Urinary bladder (tissue), 4 donors: ENCODE results near the gene KIF27. TPM values are rescaled to one million over a fixed set of nuclear protein-coding genes. Genes with fewer than 3 reads are reported as not detected.
"Not testable (repeated sequence)": the region's sequence is repeated elsewhere in the genome, so short reads cannot be mapped to it uniquely, and the experiment has no call there.

ENCODE experiments used
- DNase-seq: peaks from one replicate; pipeline ENCODE4 v3.0.0-alpha.2; 2015; ENCODE audit errors: extremely low spot score
- H3K27ac ChIP-seq: one replicate; pipeline ENCODE4 v1.5.1; 2013; ENCODE audit warnings: low read depth, mild to moderate bottlenecking, moderate library complexity
- H3K36me3 ChIP-seq: one replicate; pipeline ENCODE4 v1.6.1; 2013; ENCODE audit warnings: mild to moderate bottlenecking, moderate library complexity; ENCODE audit not compliant: insufficient read depth
- H3K4me1 ChIP-seq: one replicate; pipeline ENCODE4 v1.6.1; 2013; ENCODE audit warnings: mild to moderate bottlenecking, moderate library complexity; ENCODE audit not compliant: insufficient read depth
- H3K4me3 ChIP-seq: one replicate; pipeline ENCODE4 v1.5.1; 2013; ENCODE audit warnings: low read depth, low read length
- WGBS: extraction: QIAGEN DNeasy Blood & Tissue Kit; methylation state at CpG from one replicate; pipeline ENCODE4 v1.1.7; 2013; 5-methylcytosine and 5-hydroxymethylcytosine counted together
- polyA plus RNA-seq: library from polyadenylated mRNA; stranded (reverse); fragments of 200-250 nt; gene quantifications from one replicate; pipeline ENCODE4 v1.2.3, GENCODE V29; 2013
- total RNA-seq: library from RNA; depleted of rRNA; stranded (reverse); fragments of >200 nt; gene quantifications from one replicate; pipeline ENCODE4 v1.2.3, GENCODE V29; 2014
- donor health status: healthy with polysubstance abuse.
- donor health status: healthy.

The KIF27 gene
- total and polyA plus RNA-seq, 2 donors = 1.8 to 18.9 TPM

DNA sequence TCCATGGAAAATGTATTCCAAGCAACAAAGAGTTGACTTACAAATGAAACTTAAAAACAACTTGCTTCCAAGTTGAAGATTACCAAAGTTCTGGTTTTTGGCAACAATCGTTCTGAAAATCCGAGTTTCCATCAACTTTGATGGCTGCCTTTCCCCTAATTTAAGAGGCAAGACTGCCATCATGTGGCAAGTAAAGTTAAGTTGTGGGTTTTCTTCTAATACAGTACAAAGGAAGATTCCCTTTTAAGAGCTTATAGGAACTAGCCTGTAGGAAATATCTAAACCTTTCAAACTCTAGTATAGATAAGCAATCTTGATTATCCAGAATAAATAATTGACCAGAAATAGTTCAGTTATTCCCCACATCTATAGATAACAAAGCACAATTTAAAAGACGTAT, 9.0 kb downstream of the KIF27 start:
- H3K4me1 ChIP-seq, H3K27ac ChIP-seq, DNase-seq, H3K4me3 ChIP-seq, H3K36me3 ChIP-seq: not testable (repeated sequence)
- 28% methylated on average over 3 of the region's 3 CpGs for WGBS

DNA sequence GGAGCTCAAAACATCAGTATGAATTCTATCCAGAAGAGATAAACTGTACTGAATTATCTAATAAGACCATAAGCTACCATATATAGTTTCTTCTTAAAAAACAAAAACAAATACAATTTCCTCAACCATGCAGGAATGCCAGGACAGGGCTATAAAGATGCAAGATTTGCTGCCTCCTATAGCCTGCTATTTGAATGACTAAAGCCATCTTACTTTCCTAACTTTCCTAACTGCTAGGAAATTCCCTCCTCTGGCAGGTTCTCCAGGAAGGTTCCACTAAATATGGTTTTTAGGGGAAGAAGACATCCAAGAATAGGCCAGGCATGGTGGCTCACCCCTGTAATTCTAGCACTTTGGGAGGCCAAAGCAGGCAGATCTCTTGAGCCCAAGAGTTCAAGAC, 15.1 kb downstream of the KIF27 start:
- H3K36me3 ChIP-seq = no peaks in the 10 kb centered on the region
- no peak overlapping the region for H3K4me3 ChIP-seq
- no peaks in the 10 kb centered on the region for H3K4me1 ChIP-seq
- H3K27ac ChIP-seq = no peak overlapping the region
- DNase-seq = no peak

DNA sequence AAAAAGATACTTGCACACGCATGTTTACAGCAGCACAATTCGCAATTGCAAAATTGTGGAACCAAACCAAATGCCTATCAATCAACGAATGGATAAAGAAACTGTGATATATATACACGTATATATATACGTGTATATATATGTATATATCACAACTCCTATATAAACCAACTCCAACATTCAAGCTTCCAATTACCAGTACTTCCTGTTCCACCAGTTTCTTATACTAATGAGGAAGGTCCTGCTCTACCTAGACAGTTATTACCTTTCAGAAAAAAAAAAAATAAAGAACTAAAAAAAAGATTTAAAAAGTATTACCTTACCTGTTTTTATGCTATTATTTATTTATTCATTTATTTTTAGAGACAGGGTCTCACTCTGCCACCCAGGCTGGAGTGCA, 20.6 kb downstream of the KIF27 start:
- H3K4me1 ChIP-seq, H3K27ac ChIP-seq, H3K36me3 ChIP-seq, DNase-seq, H3K4me3 ChIP-seq: not testable (repeated sequence)
- 89% methylated on average over 5 of the region's 5 CpGs for WGBS

DNA sequence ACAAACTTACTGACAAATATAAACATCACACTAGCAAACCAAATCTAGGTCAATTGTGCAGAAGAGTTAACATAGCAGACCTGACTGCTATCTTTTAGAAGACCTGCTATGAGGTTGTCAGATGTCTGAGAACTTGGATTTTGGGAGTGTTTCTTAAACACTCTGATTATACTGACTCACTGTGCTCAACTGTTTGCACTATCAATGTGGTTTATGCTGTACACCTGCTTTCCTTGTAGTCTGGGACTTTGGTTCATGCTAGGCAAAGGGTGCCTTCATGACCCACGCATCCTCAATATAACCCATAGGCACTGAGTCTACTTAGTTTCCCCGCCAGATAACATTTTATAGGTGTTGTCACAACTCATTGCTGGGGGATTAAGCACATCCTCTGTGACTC, 26.9 kb downstream of the KIF27 start:
- not testable (repeated sequence) for H3K27ac ChIP-seq, H3K36me3 ChIP-seq, DNase-seq, H3K4me3 ChIP-seq, H3K4me1 ChIP-seq
- 75% methylated on average over 2 of the region's 2 CpGs for WGBS

DNA sequence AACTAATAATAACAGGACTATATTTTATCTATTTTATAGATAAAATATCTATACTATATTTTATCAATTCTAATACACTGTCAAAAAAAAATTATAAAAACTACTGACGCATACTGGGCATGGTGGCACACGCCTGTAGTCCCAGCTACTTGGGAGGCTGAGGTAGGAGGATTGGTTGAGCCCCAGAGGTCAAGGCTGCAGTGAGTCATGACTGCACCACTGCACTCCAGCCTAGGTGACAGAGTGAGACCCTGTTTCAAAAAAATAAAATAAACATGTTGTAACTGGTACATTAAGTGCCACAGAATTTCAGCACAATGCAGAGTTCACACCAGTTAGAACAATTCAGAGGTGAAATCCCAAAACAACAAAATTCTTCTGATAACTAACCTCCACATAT, 34.7 kb downstream of the KIF27 start:
- WGBS = 94% methylated on average over 2 of the region's 2 CpGs
- H3K27ac ChIP-seq, H3K4me3 ChIP-seq, H3K4me1 ChIP-seq, DNase-seq, H3K36me3 ChIP-seq: not testable (repeated sequence)

DNA sequence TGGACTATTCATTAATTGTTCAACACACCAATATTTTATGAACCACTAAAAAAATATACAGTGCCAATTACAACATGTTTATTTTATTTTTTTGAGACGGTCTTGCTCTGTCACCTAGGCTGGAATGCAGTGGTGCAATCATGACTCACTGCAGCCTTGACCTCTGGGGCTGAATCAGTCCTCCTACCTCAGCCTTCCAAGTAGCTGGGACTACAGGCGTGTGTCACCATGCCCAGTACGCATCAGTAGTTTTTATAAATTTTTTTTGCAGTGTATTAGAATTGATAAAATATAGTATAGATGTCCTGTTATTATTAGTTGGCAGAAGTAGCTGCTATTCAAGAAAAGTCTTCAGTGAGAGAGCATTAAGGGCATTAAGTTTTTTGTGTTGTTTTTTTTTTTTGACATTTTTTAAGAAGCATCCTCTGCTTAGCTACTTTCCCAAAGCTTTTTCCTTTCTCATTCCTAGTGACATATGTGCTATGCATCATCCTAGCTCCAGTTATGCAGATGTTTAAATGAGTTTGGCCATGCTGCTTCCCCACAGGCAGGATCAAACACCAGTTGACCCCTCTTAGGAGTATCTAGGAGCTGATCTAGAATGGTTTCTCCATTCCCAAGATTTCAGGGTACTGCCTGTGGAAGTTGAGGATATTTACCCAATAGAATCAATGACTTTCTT, 35.5 kb downstream of the KIF27 start:
- not testable (repeated sequence) for H3K27ac ChIP-seq, DNase-seq, H3K4me1 ChIP-seq, H3K4me3 ChIP-seq, H3K36me3 ChIP-seq
- 79% methylated on average over 3 of the region's 3 CpGs for WGBS

DNA sequence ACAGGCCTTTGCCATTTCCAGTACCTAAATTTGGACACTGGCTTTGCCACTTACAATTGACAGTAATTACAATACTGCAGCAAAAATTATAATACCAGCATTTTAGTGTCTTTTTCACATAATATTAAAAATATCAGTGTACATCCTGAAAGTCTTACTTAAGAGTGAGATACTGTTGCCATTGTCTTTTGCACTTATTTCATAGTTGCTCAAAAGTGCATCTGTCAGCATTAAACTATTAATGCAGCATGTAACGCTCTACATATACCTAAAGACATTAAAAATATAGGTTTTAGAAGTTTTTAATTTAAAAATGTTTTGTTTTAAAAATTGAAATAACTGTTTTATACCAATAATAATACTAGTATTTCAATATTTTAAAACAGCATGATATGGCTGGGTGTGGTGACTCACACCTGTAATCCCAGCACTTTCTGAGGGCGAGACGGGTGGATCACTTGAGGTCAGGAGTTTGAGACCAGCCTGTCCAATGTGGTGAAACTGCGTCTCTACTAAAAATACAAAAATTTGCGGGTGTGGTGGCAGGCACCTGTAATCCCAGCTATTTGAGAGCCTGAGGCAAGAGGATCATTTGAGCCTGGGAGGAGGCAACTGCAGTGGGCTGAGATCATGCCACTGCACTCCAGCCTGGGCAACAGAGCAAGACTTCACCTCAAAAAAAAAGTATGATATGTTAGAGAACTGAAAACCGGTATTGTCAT, 39.4 kb downstream of the KIF27 start:
- H3K4me3 ChIP-seq, H3K4me1 ChIP-seq, DNase-seq, H3K27ac ChIP-seq, H3K36me3 ChIP-seq: not testable (repeated sequence)
- WGBS = 95% methylated on average over 6 of the region's 6 CpGs

DNA sequence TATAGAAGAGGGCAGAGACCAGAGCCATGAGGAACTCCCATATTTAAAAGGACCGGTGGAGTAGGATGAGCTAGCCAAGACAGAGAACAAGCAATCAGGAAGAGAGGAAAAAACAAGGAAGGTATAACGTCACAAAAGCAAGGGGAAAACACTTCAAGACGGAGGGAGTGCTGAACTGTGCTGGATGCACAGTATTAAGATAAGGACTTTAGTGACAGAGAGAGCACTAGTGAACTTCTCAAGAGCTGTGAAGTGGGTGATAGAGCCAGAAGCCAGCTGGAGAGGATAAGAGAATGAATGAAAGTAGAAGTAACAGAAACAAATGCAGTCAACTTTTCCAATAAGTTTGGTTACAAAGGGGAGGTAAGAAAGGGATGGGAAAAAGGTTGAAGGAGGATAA, 45.7 kb downstream of the KIF27 start:
- H3K4me3 ChIP-seq, H3K36me3 ChIP-seq, DNase-seq, H3K4me1 ChIP-seq, H3K27ac ChIP-seq: not testable (repeated sequence)
- WGBS = 77% methylated on average over 3 of the region's 3 CpGs

DNA sequence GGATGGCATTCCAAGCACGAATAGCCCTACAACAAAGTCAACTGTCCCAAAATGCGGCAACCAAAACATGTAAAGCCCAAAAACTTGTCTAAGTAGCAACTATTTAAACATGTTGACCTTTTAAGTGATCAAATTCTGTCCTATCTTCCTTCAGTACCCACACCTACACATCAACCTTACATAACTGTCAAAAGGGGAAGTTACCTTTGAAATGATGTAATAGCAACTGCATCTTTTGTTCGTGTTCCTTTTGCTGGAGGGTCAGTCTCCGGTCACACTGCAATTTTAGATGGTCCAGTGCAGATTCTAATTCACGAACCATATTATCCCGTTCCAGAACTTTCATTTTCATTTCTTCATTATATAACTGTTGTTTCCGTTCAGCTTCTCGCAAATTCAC, 71.3 kb downstream of the KIF27 start:
- not testable (repeated sequence) for DNase-seq, H3K27ac ChIP-seq

DNA sequence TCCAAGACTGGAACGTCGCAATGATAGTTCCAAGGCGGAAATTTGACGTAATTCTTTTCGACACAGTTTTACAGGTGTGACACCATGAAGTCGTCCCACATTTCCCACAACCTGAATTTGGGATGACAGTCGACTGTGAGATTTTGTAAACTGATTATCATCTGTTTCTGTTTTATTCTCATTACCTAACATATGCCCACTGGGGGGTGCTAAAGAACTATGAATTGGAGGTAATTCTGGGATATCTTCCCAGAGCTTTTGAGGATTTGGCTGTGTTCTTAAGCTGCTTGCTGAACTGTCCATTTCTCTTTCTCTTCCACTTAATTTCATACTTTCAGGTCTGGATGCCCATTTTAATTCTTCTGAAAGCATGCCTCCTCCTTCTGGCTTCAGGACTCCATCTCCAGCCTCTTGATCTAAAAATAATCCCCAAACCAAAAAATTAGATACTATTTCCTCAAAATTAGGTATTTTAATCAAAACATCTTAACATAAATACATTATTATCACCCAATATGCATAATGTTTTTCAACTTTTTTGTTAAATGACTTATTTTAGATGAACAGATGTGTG, 84.1 kb downstream of the KIF27 start:
- H3K4me1 ChIP-seq, H3K27ac ChIP-seq, H3K4me3 ChIP-seq, H3K36me3 ChIP-seq, DNase-seq: not testable (repeated sequence)
- WGBS = 68% methylated on average over 7 of the region's 7 CpGs

More for the DNA sequence above, 71.3 kb downstream of the KIF27 start:
- not testable (repeated sequence) for H3K4me1 ChIP-seq, H3K36me3 ChIP-seq, H3K4me3 ChIP-seq
- 96% methylated on average over 8 of the region's 8 CpGs for WGBS

DNA sequence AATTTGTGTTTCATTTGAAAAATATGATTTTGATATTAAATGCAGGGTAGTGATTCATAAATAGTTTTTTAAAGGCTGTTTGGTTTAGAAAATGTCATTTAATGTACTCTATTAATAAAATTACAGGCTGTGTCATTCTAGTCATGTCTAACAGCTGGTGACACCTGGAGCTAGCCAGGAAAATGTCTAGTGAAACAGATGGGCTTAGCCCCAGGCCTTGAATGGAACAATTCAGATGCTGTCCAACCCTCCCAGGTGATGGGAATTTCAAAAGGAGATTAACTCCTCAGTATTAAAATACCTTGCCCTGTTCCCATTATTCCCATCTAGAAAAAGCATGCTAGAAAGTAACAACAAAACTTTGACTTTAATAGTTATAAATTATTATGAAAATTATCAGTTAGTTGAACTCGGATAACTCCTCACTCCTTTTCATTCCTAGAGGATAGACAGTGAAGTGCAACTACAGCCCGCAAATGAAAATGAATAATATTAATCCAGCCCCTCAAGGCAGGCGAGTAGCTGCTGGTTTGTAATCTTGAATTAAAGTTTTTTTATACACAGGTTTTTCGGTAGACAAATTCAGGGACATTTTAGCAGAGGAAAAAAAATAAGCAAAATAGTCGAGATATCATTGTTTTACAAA, 90.7 kb downstream of the KIF27 start:
- H3K36me3 ChIP-seq, H3K27ac ChIP-seq, H3K4me3 ChIP-seq, H3K4me1 ChIP-seq, DNase-seq: not testable (repeated sequence)
- WGBS = 74% methylated on average over 5 of the region's 5 CpGs

DNA sequence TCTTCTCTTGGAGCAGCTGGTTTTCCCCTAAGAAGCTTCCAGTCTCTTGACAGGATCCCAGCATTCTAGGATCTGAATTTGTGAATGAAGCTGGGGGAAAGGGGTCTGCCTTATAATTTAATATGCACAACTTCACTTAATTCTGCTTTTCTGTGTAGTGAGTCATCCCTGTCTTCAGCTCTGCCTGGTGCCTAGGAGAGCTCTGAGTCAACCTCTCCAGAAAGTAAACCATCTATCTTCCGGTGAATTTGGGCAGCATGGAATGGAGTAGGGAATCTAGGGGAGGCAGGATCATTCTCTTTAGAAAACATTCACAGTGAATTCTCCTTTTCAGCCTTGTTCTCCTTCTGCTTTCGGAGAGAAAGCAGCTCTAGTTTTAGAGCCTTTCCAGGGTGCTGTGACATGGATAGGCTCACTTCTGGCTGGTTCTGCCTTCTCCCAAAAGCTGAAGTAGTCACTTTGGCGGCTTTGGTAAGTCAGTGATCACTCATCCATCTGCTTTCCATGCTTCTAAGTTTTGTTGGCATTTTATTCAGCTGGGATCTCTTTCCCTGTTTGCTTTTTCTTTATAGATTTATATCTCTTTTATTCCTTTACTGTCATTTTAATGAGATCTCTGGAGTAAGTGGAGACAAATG, 96.1 kb downstream of the KIF27 start:
- H3K4me3 ChIP-seq, H3K27ac ChIP-seq, H3K36me3 ChIP-seq, DNase-seq, H3K4me1 ChIP-seq: not testable (repeated sequence)
- 89% methylated on average over 3 of the region's 3 CpGs for WGBS

DNA sequence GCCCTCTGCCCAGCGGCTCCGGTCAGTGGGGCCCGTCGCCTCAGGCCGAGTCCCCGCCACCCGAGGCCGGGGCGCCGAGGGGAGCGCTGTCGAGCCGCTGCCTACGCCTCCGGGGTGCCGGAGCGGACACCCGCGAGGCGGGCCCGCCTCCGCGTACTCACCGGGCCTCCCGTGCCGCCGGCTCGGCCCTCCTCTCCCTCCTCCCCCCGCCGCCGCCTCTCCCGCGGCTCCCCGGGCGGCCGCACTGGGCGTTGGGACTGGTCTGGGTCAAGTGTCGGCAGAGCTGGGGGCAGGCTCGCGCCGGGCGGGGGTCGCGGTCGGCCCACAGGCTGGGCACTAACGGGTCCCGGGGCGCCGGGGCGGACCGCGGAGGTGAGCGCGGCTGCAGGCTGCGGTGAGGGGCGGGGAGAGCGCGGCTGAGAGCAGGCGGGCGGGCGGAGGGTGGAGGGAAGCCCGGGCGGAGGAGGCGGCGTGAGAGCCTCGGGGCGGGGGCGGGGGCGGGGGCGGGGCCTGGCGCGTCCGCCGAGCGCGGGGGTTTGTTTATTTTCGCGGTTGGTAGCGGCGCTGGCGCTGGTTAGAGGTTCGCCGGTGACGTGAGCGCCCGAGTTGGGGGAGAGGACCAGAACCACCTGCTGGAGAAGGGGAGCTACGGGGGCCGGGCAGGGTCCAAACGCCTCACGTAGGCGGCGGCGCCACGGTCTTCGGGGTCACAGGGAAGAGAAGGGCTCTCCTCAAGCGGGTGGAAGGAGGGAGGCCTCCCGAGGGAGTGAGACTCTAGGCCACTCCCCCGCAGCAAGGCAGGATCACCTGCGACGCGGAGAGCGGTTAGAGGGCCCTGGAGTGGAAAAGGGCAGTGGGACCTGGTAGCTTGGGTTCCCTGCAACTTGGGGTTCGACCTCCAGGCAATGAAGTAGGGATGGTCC, 103.6 kb downstream of the KIF27 start, which contains the start of gene GKAP1:
Gene GKAP1 (minus strand): TSS at position 414 of the 923 bp plus-strand sequence. CDS start 11,252 bp downstream, outside the sequence.
- Histone ChIP-seq H3K27ac (peak within 1 kb of the TSS; percentile 73), H3K4me3 (peak within 1 kb of the TSS; percentile 81)
- under 1% methylated on average over 100 of the region's 103 CpGs for WGBS
- not testable (repeated sequence) for H3K4me1 ChIP-seq, H3K36me3 ChIP-seq
- peak; percentile 7 for DNase-seq
